NCI-H82 (cell line): ENCODE measurements around the gene TRIM74.
A peak's percentile ranks its signal among the peaks of the same experiment; 100 is the strongest.
"Not testable (repeated sequence)": the region's sequence is repeated elsewhere in the genome, so short reads cannot be mapped to it uniquely, and the experiment has no call there.

ENCODE experiments used
- DNase-seq: peaks from one replicate; lab custom pipeline; 2025; lab: John Stamatoyannopoulos, UW

Gene TRIM74

GRCh38 chr7:72954563-72955198 lies 14.6 kb downstream of the TRIM74 start:
- not testable (repeated sequence) for DNase-seq

DNA sequence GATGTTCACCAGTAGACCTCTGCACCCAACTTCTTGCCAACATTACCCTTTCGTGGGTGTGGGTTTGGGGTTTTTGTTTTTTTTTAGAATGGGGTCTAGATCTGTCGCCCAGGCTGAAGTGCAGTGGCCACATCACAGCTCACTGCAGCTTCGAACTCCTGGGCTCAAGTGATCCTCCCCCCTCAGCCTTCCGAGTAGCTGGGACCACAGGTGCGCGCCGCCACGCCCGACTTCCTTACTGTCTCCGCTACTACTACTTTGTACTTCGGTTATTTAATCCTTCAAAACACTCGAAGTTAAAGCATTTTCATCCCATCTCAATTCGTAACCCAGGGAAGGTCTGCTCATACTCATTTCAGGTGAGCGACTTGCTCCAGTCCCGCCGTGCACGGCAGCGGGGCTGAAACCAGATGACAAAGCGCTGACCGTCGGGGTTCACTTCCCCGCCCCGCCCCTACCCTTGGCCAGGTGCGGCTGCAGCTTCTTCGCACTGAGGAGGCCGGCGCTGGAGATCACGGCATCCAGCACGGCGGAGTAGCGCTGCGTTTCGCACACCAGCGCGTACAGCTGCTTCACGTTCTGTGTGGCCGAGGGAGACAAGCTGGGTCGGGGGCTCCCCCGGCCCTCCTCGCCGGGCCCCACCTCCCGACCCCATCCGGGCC lies 15.2 kb downstream of the TRIM74 start:
- not testable (repeated sequence) for DNase-seq

GRCh38 chr7:72950432-72950831 lies 18.8 kb downstream of the TRIM74 start:
- DNase-seq, result not testable (repeated sequence)

DNA sequence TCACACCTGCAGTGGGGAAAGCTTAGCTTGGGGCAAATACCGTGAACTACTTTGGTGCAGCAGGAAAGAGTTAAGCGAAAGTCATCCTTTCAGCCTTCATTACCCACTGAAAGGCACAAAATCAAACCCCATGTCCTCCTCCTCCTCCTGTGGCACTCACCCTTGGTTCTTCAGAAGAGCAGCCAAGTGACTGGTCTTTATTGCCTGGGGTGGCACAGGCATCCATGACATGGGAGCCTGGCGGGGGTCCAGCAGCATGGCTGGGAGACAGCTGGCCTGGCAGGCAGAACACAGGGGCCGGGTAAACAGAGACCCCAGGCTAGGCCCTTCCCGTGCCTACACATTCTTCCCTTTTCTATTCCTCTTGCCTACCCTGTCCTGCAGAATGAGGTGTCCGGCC lies 19.6 kb downstream of the TRIM74 start:
- not testable (repeated sequence) for DNase-seq

DNA sequence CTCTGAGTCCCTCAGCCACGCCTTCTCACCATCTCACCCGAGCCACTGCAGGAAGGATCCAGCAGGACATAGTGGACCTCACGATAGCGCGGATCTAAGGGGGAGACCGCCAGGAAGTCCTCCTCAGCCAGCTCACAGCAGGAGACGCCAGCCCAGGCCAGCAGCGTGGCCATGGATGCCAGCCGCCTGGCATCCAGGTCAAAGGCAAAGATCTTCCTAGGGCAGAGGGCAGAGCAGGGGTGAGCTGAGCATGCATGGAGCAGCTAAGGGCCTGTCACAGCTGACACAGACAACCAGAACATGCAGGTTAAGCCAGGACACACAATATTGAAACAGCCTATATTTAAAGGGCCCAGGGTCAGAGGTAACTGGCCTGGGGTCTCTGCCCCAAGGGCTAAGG lies 20.0 kb downstream of the TRIM74 start:
- DNase-seq, result not testable (repeated sequence)

- DNase-seq, result not testable (repeated sequence)
These were observed 20.6 kb downstream of the TRIM74 start for GRCh38 chr7:72948714-72949113.

- DNase-seq, result not testable (repeated sequence)
These were observed 23.0 kb downstream of the TRIM74 start for GRCh38 chr7:72946130-72946745.

DNA sequence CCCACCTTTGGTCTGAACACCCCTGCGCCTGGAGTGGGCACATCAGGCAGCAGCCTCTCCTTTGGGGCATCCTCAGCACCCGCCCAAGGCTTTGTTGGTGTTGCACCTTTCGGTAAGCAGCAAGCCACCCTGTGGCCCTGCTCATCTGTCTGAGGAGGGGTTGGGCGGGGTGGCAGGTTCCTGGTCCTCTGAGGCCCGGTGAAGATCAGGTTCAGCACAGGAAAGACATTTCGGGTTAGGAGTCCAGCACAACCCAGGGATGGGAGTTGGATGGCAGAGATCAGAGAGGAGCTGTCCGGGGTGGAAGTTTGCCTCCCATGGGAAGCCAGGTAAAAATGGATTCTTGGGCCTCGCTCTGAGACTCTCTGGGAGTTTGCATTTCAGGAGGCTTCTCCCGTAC lies 23.7 kb downstream of the TRIM74 start:
- not testable (repeated sequence) for DNase-seq

- not testable (repeated sequence) for DNase-seq
These were observed 24.3 kb downstream of the TRIM74 start for GRCh38 chr7:72944937-72945336.

DNA sequence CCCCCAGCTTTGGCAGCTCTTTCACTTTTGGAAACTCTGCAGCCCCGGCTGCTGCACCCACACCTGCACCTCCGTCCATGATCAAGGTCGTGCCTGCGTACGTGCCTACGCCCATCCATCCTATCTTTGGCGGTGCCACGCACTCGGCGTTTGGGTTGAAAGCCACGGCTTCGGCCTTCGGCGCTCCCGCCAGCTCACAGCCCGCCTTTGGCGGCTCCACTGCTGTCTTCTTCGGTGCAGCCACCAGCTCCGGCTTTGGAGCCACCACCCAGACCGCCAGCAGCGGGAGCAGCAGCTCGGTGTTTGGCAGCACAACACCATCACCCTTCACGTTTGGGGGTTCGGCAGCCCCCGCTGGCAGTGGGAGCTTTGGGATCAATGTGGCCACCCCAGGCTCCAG lies 26.3 kb downstream of the TRIM74 start:
- not testable (repeated sequence) for DNase-seq

DNA sequence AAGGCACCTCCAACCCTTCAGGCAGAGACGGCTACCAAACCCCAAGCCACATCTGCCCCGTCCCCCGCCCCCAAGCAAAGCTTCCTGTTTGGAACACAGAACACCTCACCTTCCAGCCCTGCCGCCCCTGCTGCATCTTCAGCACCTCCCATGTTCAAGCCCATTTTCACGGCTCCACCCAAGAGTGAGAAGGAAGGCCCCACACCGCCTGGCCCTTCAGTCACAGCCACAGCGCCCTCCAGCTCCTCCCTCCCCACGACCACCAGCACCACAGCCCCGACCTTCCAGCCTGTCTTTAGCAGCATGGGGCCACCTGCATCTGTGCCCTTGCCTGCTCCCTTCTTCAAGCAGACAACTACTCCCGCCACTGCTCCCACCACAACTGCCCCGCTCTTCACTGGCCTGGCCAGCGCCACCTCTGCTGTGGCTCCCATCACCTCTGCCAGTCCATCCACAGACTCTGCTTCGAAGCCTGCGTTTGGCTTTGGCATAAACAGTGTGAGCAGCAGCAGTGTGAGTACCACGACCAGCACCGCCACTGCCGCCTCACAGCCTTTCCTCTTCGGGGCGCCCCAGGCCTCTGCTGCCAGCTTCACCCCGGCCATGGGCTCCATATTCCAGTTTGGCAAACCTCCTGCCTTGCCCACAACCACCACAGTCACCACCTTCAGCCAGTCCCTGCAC lies 27.1 kb downstream of the TRIM74 start:
- DNase-seq, result not testable (repeated sequence)

- DNase-seq, result not testable (repeated sequence)
These were observed 41.0 kb downstream of the TRIM74 start for GRCh38 chr7:72928216-72928615.

DNA sequence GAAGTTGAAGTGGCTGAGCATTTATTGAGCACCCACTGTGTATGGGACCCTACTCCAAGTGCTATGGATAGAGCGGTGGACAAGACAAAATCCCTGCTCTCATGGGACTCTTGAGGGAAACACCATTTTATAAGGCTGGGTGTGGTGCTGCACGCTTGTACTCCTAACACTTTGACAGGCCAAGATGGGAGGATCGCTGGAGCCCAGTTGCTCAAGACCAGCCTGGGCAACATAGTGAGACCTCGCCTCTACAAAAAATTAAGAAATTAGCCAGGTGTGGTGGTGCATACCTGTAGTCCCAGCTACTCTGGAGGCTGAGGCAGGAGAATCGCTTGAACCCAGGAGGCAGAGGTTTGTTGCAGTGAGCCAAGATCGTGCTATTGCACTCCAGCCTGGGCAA lies 41.5 kb downstream of the TRIM74 start:
- not testable (repeated sequence) for DNase-seq

DNA sequence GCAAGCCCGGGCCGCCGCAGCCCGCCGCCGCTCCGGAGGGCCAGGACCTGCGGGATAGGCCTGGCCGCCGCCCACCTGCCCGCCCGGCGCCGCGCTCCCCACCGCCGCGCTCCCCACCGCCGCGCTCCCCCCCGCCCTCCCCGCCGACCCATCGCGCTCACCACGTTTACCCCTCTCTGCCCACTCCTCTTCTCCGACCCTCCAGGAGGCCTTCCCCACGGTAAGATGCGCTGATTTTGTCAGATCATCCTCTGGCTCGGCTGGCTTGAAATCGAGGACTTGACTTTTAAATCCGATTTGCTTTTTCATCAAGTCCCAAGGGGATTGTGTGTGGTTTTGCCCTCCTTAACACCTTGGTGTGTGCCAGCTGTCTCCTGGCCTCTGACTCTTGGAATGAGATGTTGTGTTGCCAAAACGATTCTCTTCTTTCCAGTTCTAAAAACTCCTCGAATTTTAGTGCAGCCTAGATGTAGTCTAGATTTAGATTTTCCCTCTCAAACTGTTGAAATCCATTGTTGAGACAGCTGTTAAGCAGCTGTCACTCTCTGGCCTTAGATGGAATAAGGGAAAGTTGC lies 43.6 kb downstream of the TRIM74 start:
- DNase-seq, result peak; percentile 90

GRCh38 chr7:72924733-72925545 lies 44.3 kb downstream of the TRIM74 start, which contains the start of gene POM121:
POM121 (plus strand) TSS chr7:72925095; CDS start chr7:72925122, 27 bp downstream.
- DNase-seq, result peak; percentile 85

- no peak for DNase-seq
These were observed 44.9 kb downstream of the TRIM74 start for GRCh38 chr7:72924386-72924732.

DNA sequence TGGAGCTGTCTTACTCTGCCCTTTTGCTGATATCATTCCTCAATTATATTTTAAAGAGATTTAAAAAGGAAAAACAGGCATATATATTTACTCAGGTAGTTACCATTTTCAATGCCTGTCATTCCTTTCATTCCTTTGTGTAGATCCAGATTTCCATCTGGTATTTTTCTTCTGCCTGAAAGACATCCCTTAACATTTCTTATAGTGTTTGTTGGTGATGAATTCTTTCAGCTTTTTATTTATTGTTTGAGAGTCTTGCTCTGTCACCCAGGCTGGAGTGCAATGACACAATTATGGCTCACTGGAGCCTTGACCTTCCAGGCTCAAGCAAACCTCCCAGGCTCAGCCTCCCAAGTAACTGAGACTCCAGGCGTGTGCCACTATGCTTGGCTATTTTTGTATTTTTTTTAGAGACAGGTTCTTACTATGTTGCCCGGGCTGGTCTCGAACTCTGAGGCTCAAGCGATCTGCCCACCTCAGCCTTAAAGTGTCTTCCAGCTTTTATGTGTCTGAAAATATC lies 50.0 kb downstream of the TRIM74 start:
- DNase-seq, result no peak

GRCh38 chr7:72914756-72915525 lies 54.3 kb downstream of the TRIM74 start:
- peak; percentile 55 for DNase-seq

DNA sequence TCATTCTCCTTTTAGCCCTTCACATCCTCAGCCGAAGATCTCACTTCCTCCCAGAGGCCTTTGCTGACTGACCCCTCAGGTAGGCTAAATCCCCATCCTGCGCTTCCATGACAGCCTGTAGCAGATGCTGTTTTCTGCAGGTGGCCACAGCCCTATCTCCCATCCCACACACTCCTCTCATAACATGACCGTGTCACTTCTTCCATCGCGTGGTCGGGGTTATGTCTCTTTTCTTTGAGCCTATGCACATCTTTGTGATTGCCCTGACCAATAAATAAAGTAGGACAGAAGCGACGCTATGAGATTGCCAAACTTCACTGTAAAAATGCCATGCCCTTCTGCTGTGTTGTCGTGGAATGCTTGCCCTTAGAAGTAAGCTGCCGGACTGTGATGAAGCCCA lies 55.5 kb downstream of the TRIM74 start:
- not testable (repeated sequence) for DNase-seq

GRCh38 chr7:72911395-72911794 lies 57.9 kb downstream of the TRIM74 start:
- DNase-seq, result not testable (repeated sequence)
